CD4-positive, alpha-beta T cell treated with Interleukin-6 for 4 hours (primary cell): ENCODE measurements around the gene SMIM36.
"Not testable (repeated sequence)": the region's sequence is repeated elsewhere in the genome, so short reads cannot be mapped to it uniquely, and the experiment has no call there.

Source experiments
- DNase-seq: peaks from one replicate; pipeline ENCODE4 v3.0.0-alpha.2; 2020; ENCODE audit warnings: mixed read lengths

SMIM36 gene

GRCh38 chr17:55510986-55511721, at the start of gene SMIM36:
SMIM36 (minus strand) TSS chr17:55511452.
- DNase-seq = no peak

DNA sequence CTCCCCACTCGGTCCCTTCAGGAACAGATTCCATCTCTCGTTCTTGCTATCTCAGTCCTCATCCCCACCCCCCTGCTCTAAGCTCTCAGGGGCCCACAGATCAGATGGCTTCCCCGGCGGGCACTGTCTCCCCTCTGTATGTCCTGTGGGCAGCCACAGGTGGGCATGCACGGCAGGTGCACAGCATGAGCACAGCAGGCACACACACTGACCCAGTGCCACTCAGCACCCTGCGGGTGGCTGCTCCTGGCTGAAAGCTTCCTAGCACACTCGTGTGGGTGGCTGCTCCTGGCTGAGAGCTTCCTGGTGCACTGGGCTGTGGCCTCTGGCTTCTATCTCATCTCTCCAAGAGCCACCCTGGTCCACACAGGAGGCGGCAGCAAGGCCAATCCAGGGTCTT, 44.5 kb upstream of the SMIM36 start:
- no peak for DNase-seq

DNA sequence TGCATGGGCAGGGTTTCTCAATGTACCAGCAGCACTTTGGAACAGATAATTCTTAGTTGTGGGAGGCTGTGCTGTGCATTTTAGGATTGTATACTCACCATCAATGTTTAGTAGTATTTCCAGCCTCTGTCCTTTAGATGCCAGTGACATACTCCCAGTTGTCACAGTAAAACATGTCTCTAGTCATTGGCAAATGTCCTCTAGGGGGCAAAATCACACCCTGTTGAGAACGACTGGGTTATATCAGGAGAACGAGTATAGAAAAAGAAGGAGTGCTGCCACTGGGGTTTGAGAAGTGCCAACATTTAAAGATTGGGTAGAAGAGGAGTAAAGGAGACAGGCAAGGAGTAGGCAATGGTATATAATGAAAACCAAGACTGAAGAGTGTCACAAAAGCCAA, 37.9 kb upstream of the SMIM36 start:
- DNase-seq = peak; percentile 10

- DNase-seq = no peak
These were observed 35.9 kb upstream of the SMIM36 start for GRCh38 chr17:55546991-55547664.

- no peak for DNase-seq
These were observed 35.2 kb upstream of the SMIM36 start for GRCh38 chr17:55546481-55546880.

- no peak for DNase-seq
These were observed 34.6 kb upstream of the SMIM36 start for GRCh38 chr17:55545806-55546205.

DNA sequence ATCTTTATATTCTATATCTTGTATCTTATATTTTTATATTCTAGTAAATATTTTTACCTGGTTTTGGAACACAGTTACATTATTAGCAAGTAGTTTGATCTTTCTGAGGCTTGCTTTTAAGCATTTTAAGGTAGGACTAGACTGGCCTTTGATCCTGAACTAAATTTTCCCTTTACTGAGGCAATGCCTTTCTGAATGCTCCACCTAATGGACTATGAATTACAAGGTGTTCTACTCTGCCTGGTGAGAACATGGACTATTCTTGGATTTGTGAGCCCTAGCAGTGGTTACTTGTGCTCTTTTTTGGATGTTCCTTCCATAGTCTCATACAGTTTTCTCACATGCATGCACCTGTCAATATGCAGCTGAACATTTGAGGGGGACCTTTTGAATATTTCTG, 32.5 kb upstream of the SMIM36 start:
- DNase-seq = no peak

GRCh38 chr17:55540414-55541091, 29.3 kb upstream of the SMIM36 start:
- DNase-seq = no peak

GRCh38 chr17:55536205-55536604, 25.0 kb upstream of the SMIM36 start:
- no peak for DNase-seq

DNA sequence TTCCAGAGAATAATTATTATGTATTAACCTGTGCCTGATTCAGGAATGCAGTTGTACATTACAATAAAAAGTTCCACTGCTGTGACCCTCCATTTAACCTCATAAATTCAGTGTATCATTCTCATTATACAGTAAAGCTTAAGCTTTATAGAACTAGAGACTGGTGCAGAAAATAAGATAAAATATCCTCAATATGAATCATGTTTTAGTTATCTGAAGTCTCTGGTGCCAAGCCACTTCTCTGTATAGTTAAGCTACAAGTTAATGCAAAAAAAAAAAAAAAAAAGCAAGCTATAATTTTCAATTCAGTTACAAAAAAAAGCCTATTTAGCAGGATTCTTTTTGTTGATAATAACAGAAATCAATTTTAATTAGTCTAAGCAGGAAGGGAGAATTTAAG, 22.4 kb upstream of the SMIM36 start:
- no peak for DNase-seq

GRCh38 chr17:55532670-55533069, 21.4 kb upstream of the SMIM36 start:
- no peak for DNase-seq

DNA sequence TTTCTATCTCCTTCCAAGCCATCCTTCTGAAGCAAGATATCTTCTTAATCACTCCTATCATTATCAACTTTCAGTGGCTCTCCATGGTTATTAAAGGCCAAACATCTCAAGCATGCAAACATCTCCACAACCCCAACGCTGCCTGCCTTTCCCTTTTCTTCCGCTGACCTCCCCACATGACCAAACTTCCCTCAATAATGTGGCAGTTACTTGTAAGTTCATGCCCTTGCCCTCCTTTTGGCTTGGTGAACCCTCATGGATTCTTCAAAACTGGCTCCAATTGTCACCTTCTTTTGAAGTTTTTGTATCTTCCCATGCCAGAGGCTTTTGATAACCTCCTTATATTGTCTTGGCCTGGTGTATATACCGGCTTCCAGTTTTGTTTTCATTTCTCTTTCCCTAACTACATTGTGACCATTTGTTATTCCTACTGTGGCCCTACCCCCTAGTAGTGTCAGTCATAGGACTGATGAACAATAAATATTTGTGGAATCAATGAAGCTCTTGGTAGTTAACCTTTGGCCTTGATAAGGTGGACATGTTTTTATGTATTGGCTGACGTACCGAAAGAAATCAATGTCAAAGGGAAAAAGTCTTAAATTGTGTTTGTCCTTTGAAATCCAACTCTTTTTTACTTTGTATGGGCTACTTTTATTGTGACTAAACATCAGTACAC, 19.9 kb upstream of the SMIM36 start:
- DNase-seq = no peak

GRCh38 chr17:55530064-55530463, 18.8 kb upstream of the SMIM36 start:
- no peak for DNase-seq

DNA sequence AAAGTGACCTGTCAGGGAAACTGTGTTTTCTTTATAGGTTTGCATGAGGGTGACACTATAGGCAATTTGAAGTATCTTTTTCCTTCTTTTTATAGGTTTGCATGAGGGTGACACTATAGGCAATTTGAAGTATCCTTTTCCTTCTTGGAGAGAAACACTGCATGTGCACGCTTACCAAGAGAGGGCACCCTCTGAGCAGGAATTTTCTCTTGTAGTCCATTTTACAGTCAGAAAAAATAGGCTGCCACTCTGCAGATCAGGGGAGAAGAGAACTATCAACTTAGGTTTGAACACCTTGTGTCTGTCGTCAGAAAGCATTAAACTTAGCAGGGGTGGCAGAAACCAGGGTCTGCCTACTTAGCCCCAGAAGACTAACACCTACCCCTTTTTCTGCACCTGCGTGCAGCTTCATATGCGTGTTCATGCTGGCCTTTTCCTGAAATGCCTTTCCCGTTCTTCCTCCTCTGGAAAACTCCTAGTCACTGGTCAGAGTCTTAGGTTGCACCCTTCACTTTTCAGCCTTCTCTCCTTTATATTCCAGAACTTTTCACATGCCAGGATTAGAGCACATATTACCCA, 16.4 kb upstream of the SMIM36 start:
- DNase-seq = no peak

DNA sequence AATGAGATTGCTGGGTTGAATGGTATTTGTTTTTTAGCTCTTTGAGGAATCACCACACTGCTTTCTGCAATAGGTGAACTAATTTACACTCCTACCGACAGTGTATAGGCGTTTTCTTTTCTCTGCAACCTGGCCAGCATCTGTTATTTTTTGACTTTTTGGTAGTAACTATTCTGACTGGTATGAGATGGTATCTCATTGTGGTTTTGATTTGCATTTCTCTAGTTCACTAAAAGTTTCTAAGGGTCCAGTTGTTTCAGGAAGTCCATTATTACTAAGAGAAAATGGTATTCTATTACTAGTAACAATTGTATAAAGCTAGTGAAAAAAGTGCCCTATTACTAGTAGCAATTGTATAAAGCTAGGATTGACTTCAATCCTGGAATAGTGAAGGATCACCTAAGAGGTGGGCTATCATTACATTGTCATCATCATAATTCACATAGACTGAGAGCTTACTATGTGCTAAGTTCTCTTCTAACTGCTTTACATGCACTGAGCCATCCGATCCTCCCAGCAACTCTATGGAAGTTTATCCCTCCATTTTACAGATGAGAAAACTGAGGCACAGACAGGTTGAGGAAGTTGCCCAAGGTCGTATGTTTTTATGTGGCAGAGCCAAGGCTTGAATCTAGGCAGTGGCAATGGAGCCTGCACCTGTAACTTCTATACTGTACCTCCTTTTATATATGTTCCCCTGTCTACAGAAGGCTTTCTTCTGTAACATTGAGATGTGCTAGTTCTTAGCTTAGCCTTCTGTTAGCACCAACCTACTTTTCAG, 13.4 kb upstream of the SMIM36 start:
- DNase-seq = no peak

- not testable (repeated sequence) for DNase-seq
These were observed 11.8 kb upstream of the SMIM36 start for GRCh38 chr17:55523032-55523431.

- no peak for DNase-seq
These were observed 9.9 kb upstream of the SMIM36 start for GRCh38 chr17:55521186-55521585.

GRCh38 chr17:55520402-55520801, 9.2 kb upstream of the SMIM36 start:
- no peak for DNase-seq

DNA sequence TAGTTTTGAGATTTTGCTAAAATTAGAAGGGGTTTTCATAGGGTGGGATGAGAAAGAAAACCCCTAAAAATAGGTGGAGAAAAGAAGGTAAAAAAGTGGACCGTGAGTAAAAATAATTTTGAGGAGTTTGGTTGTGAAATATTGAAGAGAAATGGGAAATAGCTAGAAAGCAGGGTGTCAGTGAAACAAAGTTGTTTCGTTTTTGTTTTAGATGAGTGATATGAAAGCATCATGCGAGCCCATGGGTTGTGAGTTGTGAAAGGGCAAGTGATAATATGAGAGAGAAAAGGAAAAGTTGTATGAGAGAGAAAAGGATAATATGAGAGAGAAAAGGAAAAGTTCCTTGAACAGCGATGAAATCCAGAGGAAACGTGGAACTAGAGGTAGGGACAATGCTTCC, 7.3 kb upstream of the SMIM36 start:
- no peak for DNase-seq

DNA sequence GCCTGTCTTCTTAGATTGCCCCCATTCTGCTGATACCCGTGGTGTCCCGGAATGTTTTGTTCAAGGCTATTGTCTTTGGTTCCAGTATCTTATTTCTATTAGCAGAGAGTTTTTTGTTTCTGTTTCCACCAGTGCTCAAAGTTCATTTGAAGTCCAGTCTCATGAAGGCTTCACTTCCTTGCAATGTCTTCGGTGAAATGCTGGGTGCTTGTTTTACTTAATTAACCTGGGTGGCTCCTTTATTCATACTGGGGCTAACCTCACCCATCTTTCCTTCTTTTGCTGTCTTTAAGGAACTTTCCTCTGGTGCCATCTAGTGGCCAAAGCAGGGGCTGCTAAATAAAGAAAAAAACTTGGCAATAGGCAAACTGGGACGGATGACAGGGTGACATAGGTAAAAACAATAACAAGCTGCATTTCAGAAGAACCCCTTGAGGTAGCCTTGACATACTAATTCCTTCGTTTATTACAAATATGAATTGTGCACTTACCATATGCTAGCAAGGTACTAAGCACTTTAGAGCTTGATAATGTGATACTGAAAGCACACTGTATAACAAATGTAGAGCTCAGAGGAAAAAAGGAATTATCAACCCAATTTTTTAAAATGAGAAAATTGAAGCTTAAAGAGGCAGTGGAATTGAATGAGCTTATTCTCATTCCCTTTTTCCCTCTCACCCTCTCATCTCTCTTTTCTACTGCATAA, 2.8 kb upstream of the SMIM36 start:
- DNase-seq = peak; percentile 71

GRCh38 chr17:55507669-55508068, 3.6 kb downstream of the SMIM36 start:
- DNase-seq = not testable (repeated sequence)

- not testable (repeated sequence) for DNase-seq
These were observed 9.6 kb downstream of the SMIM36 start for GRCh38 chr17:55501626-55502025.
